Chondrocyte (in vitro differentiated cells): Measurements from ENCODE around the gene GPRC5B. TPM values are rescaled to one million over a fixed set of nuclear protein-coding genes. Genes with fewer than 3 reads are reported as not detected.

Experiments
- DNase-seq: peaks from one replicate; pipeline ENCODE4 v3.0.0; 2021; ENCODE audit warnings: mixed read lengths, low spot score
- H3K27ac Mint-ChIP-seq: one replicate; pipeline ENCODE4 v1.8.0; 2021; ENCODE audit warnings: mild to moderate bottlenecking, moderate library complexity, mixed read lengths; ENCODE audit not compliant: unreplicated experiment
- H3K27me3 Mint-ChIP-seq: 2 replicates; pipeline ENCODE4 v1.8.0; 2021; ENCODE audit warnings: low read depth, mixed read lengths
- H3K36me3 Mint-ChIP-seq: 2 replicates; pipeline ENCODE4 v1.8.0; 2021; ENCODE audit warnings: low read depth, mixed read lengths
- H3K4me1 Mint-ChIP-seq: 2 replicates; pipeline ENCODE4 v1.8.0; 2021; ENCODE audit warnings: low read depth, mild to moderate bottlenecking, mixed read lengths
- H3K4me3 Mint-ChIP-seq: one replicate; pipeline ENCODE4 v1.8.0; 2021; ENCODE audit warnings: mild to moderate bottlenecking, moderate library complexity, mixed read lengths; ENCODE audit not compliant: unreplicated experiment
- H3K9me3 Mint-ChIP-seq: 2 replicates; pipeline ENCODE4 v1.8.0; 2021; ENCODE audit warnings: low read depth, mixed read lengths
- CTCF ChIP-seq: fragments of 200-600 bp; sonication (generic); IDR thresholded peaks from 2 replicates; pipeline ENCODE4 v1.5.0; 2021; ENCODE audit warnings: antibody characterized with exemption, mild to moderate bottlenecking, moderate library complexity
- long read RNA-seq: library from polyadenylated mRNA; stranded (forward); transcript quantifications from one replicate; pipeline ENCODE4 v2.0.0, GENCODE V29; 2021
- total RNA-seq: library from RNA; stranded (reverse); gene quantifications from 3 replicates; pipeline ENCODE4 v1.2.1, GENCODE V29; 2021

Gene GPRC5B, protein sequence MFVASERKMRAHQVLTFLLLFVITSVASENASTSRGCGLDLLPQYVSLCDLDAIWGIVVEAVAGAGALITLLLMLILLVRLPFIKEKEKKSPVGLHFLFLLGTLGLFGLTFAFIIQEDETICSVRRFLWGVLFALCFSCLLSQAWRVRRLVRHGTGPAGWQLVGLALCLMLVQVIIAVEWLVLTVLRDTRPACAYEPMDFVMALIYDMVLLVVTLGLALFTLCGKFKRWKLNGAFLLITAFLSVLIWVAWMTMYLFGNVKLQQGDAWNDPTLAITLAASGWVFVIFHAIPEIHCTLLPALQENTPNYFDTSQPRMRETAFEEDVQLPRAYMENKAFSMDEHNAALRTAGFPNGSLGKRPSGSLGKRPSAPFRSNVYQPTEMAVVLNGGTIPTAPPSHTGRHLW
- total RNA-seq = 1.9 to 2.2 TPM (median 2.1 TPM) in 3 replicates
- long read RNA-seq, partial matches to known transcripts = 0 of 1 reads
- long read RNA-seq, other reads (novel, unspliced or antisense) = 1 of 1 reads

DNA sequence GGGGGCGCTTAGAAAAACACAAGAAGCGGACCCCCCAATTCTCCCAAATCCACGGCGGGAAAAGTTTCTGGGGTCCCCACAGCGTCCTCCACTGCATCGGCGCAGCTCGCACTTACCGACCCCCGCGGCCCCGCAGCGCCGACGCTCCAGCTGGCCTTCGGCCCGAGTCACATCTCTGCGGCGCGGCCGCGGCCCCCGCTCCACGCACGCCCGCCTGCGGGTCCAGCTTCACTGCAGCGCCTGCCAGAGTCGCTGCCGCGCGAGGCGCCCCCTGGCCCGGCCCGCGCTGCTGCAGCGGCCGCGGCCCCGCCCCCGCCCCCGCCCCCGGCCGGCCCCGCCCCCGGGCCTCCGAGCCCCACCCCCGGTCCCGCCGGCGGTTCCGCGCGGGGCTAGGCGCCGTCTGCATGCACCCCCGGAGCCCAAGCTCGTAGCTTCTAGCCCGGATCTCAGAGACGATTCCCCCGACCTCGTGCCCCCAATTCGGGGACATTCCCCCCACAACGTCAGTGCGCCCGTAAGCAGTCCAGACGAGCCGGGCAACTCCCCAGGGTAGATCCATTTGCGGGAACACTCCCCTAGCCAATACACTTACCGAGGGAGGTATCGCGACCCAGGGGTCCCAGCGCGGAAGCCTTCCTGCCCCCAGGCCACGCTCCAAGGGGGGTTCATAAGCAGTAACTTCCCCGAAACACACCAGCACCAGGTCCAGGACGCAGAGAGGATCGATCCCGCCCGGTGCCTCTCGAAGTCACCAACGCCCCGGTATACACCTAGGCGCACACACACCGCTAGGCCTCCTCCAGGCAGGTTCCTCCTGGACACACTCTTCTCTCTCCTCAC lies at the start of gene GPRC5B:
Gene GPRC5B, minus strand, starts transcription at position 238 of the 840 bp plus-strand sequence. CDS start 12,003 bp downstream, outside the sequence.
- TF ChIP-seq CTCF = peak; percentile 51
- H3K27me3 Mint-ChIP-seq = peaks cover 8% of the 10 kb centered on the region
- peaks cover 19% of the 10 kb centered on the region for H3K4me1 Mint-ChIP-seq
- peak within 1 kb of the TSS; percentile 73 for H3K4me3 Mint-ChIP-seq
- no peak for DNase-seq
- H3K9me3 Mint-ChIP-seq = no peaks in the 10 kb centered on the region
- no peaks in the 10 kb centered on the region for H3K36me3 Mint-ChIP-seq
- H3K27ac Mint-ChIP-seq = no peak within 1 kb of the TSS

DNA sequence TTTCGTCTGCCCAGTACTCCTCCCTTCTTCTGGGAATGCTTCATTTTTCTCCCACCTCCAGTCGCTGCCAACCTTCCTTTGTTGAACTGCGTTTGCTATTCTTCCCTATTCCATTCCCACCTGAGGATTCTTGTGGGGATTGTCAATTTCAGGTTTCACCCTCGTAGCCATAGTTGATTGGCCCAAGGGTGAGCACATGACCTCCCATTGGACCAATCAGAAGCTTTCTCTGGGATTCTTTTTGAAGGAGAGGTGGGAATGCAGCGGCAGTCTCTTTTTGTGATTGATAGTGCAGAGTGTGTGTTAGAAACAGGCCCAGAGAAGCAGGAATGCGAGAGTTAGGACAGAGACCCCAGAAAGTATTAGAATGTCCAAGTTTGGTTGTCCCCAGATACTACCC lies 49.1 kb upstream of the GPRC5B start:
- no peaks in the 10 kb centered on the region for H3K9me3 Mint-ChIP-seq
- H3K27me3 Mint-ChIP-seq = peaks cover 5% of the 10 kb centered on the region
- no peaks in the 10 kb centered on the region for H3K36me3 Mint-ChIP-seq
- no peak overlapping the region for H3K27ac Mint-ChIP-seq
- no peak overlapping the region for H3K4me3 Mint-ChIP-seq
- TF ChIP-seq CTCF = no peak
- no peak for DNase-seq
- no peaks in the 10 kb centered on the region for H3K4me1 Mint-ChIP-seq

DNA sequence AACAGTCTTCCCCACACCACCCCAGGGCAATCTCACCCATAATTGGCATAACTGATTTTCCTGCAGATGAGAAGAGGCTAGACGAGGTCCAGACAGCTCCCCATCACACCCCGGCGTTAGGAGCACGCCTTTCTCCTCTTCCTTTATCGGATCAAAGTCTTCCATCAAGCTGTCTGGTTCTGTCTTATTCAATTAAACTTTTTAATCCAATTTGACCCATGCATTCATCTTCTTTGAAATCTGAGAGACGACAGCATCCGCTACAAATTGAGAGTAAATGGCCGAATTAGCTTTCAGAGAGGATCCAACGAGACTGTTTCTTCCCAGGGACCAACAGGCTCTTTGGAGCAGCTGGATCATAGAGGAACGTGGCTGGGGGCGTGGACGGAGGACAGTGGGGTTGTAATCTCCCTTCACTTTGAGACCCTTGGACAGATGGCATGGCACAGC lies 44.4 kb upstream of the GPRC5B start:
- Mint-ChIP-seq H3K4me3 (no peak overlapping the region), H3K27ac (no peak overlapping the region), H3K36me3 (peaks cover 3% of the 10 kb centered on the region), H3K9me3 (peaks cover 5% of the 10 kb centered on the region), H3K4me1 (peaks cover 9% of the 10 kb centered on the region), H3K27me3 (peaks cover 5% of the 10 kb centered on the region)
- no peak for DNase-seq
- TF ChIP-seq CTCF = no peak

DNA sequence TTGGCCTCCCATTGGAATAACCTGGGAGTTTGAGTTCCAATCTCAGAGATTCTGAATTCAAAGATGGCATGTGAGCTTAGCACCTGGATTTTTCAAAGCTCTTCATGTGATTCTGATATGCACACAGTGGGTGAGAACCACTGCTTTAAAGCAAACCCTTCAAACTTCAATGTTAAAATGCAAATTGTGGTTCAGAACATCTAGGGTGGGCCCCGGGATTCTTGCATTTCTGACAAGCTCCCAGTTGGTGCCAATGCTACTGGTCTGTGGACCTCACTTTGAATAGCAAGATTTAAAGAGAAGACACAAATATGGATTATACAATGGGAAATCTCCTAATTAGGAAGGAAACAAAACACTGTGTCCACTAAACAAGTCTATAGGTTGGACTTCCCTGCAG lies 43.8 kb upstream of the GPRC5B start:
- DNase-seq = no peak
- H3K36me3 Mint-ChIP-seq = peaks cover 3% of the 10 kb centered on the region
- peaks cover 2% of the 10 kb centered on the region for H3K27me3 Mint-ChIP-seq
- peaks cover 5% of the 10 kb centered on the region for H3K9me3 Mint-ChIP-seq
- peaks cover 9% of the 10 kb centered on the region for H3K4me1 Mint-ChIP-seq
- TF ChIP-seq CTCF = no peak
- H3K27ac Mint-ChIP-seq = no peak overlapping the region
- no peak overlapping the region for H3K4me3 Mint-ChIP-seq
